ENCODE measurements around the gene MYH14. TPM values are rescaled to one million over a fixed set of nuclear protein-coding genes. Genes with fewer than 3 reads are reported as not detected.

MYH14 gene
- total RNA-seq (2021) = 0.84 and 1.4 TPM in 2 replicates
- Bru-seq, nascent RNA = percentile 11 among the genes with signal in this experiment
- percentile 12 among the genes with signal in this experiment for BruChase-seq, experiment 1, labeled RNA remaining after a 2-hour chase
- BruChase-seq, experiment 2, labeled RNA remaining after a 6-hour chase = percentile 17 among the genes with signal in this experiment
- long read RNA-seq = 0 reads

- no peak within 1 kb of the TSS for H3K27ac ChIP-seq (ENCODE audit: low read depth, low read length, poor library complexity, severe bottlenecking)
- intact Hi-C loops (cut with micrococcal nuclease; ENCODE audit: unreplicated experiment) = no loop called here
- DNase-seq (ENCODE audit: low spot score) = peak; percentile 84
- POLR2A ChIA-PET (ENCODE audit: low non-redundant PET) = no interaction called here
- H3K4me1 ChIP-seq (ENCODE audit: insufficient read depth, low read length, poor library complexity, severe bottlenecking) = no peaks in the 10 kb centered on the region
- TF ChIP-seq EZH2 (IDR thresholded peaks at IDR 0.05; ENCODE audit: borderline replicate concordance, low read depth, low read length, poor library complexity, severe bottlenecking) = no peak
- TF ChIP-seq CTCF (conservative IDR thresholded peaks at IDR 0.05; ENCODE audit: low read depth, low read length) = no peak
- H3K4me3 ChIP-seq (ENCODE audit: low read depth, low read length, poor library complexity, severe bottlenecking) = peak within 1 kb of the TSS; percentile 26
- no peaks in the 10 kb centered on the region for H3K9me3 ChIP-seq (ENCODE audit: low read depth, low read length, poor library complexity, severe bottlenecking)
- CTCF ChIA-PET = interaction anchor here (0.5 kb wide), 1 partner anchor 522 kb away, joined by 5 read pairs; no protein-coding TSS in a partner anchor
- BruUV-seq (replicated peaks) = no TSS peak
- H3K36me3 ChIP-seq (ENCODE audit: insufficient read depth, low read length, poor library complexity, severe bottlenecking) = no peaks in the 10 kb centered on the region
- H3K27me3 ChIP-seq (replicated peaks; ENCODE audit: insufficient read depth, low read depth, low read length, poor library complexity) = peaks cover 46% of the 10 kb centered on the region
These were observed at the start of gene MYH14 for GRCh38 chr19:50203281-50204080. MYH14 (plus strand) TSS chr19:50203622; CDS start chr19:50210366, 6,744 bp downstream.

GRCh38 chr19:50154529-50154928, 48.9 kb upstream of the MYH14 start:
- no peak for DNase-seq (ENCODE audit: low spot score)
- POLR2A ChIA-PET (ENCODE audit: low non-redundant PET) = no interaction called here
- intact Hi-C loops (cut with micrococcal nuclease; ENCODE audit: unreplicated experiment) = no loop called here
- no peaks in the 10 kb centered on the region for H3K4me1 ChIP-seq (ENCODE audit: insufficient read depth, low read length, poor library complexity, severe bottlenecking)
- H3K27ac ChIP-seq (ENCODE audit: low read depth, low read length, poor library complexity, severe bottlenecking) = no peak overlapping the region
- H3K27me3 ChIP-seq (replicated peaks; ENCODE audit: insufficient read depth, low read depth, low read length, poor library complexity) = no peaks in the 10 kb centered on the region
- no peak overlapping the region for H3K4me3 ChIP-seq (ENCODE audit: low read depth, low read length, poor library complexity, severe bottlenecking)
- BruUV-seq (replicated peaks) = no TSS peak
- CTCF ChIA-PET = no interaction called here
- H3K36me3 ChIP-seq (ENCODE audit: insufficient read depth, low read length, poor library complexity, severe bottlenecking) = no peaks in the 10 kb centered on the region
- H3K9me3 ChIP-seq (ENCODE audit: low read depth, low read length, poor library complexity, severe bottlenecking) = no peaks in the 10 kb centered on the region
- TF ChIP-seq EZH2 (IDR thresholded peaks at IDR 0.05; ENCODE audit: borderline replicate concordance, low read depth, low read length, poor library complexity, severe bottlenecking) (no peak), CTCF (conservative IDR thresholded peaks at IDR 0.05; ENCODE audit: low read depth, low read length) (no peak)

- CTCF ChIA-PET = no interaction called here
- intact Hi-C loops (cut with micrococcal nuclease; ENCODE audit: unreplicated experiment) = no loop called here
These were observed 47.8 kb upstream of the MYH14 start for GRCh38 chr19:50155520-50156109.

More at GRCh38 chr19:50155520-50156109, 47.8 kb upstream of the MYH14 start:
- Histone ChIP-seq H3K36me3 (ENCODE audit: insufficient read depth, low read length, poor library complexity, severe bottlenecking) (no peaks in the 10 kb centered on the region), H3K27me3 (replicated peaks; ENCODE audit: insufficient read depth, low read depth, low read length, poor library complexity) (no peaks in the 10 kb centered on the region), H3K4me1 (ENCODE audit: insufficient read depth, low read length, poor library complexity, severe bottlenecking) (no peaks in the 10 kb centered on the region), H3K27ac (ENCODE audit: low read depth, low read length, poor library complexity, severe bottlenecking) (no peak overlapping the region), H3K9me3 (ENCODE audit: low read depth, low read length, poor library complexity, severe bottlenecking) (no peaks in the 10 kb centered on the region), H3K4me3 (ENCODE audit: low read depth, low read length, poor library complexity, severe bottlenecking) (no peak overlapping the region)
- BruUV-seq (replicated peaks) = no TSS peak
- POLR2A ChIA-PET (ENCODE audit: low non-redundant PET) = no interaction called here
- no peak for DNase-seq (ENCODE audit: low spot score)
- peak; percentile 50 for TF ChIP-seq CTCF (conservative IDR thresholded peaks at IDR 0.05; ENCODE audit: low read depth, low read length)
- no peak for TF ChIP-seq EZH2 (IDR thresholded peaks at IDR 0.05; ENCODE audit: borderline replicate concordance, low read depth, low read length, poor library complexity, severe bottlenecking)

All from A673 (cell line).